ENCODE results near the gene TUBB8B.
"Not testable (repeated sequence)": the region's sequence is repeated elsewhere in the genome, so short reads cannot be mapped to it uniquely, and the experiment has no call there.

TUBB8B gene

GRCh38 chr18:49176-49665, at the start of gene TUBB8B:
TSS of gene TUBB8B (minus strand) at chr18:49615. CDS start at chr18:49557, 58 bp downstream.
- DNase-seq, result not testable (repeated sequence)

GRCh38 chr18:97252-97914, 48.0 kb upstream of the TUBB8B start:
- DNase-seq, result not testable (repeated sequence)

GRCh38 chr18:96767-97131, 47.3 kb upstream of the TUBB8B start:
- not testable (repeated sequence) for DNase-seq

- DNase-seq, result not testable (repeated sequence)
These were observed 46.8 kb upstream of the TUBB8B start for GRCh38 chr18:96101-96766.

GRCh38 chr18:95580-95979, 46.2 kb upstream of the TUBB8B start:
- not testable (repeated sequence) for DNase-seq

GRCh38 chr18:93897-94408, 44.5 kb upstream of the TUBB8B start:
- DNase-seq, result not testable (repeated sequence)

- not testable (repeated sequence) for DNase-seq
These were observed 42.1 kb upstream of the TUBB8B start for GRCh38 chr18:91561-91960.

GRCh38 chr18:90396-91193, 41.2 kb upstream of the TUBB8B start:
- not testable (repeated sequence) for DNase-seq

GRCh38 chr18:89124-89523, 39.7 kb upstream of the TUBB8B start:
- not testable (repeated sequence) for DNase-seq

- not testable (repeated sequence) for DNase-seq
These were observed 35.4 kb upstream of the TUBB8B start for GRCh38 chr18:84801-85200.

- not testable (repeated sequence) for DNase-seq
These were observed 33.3 kb upstream of the TUBB8B start for GRCh38 chr18:82626-83209.

GRCh38 chr18:80881-81280, 31.5 kb upstream of the TUBB8B start:
- DNase-seq, result not testable (repeated sequence)

- DNase-seq, result not testable (repeated sequence)
These were observed 30.8 kb upstream of the TUBB8B start for GRCh38 chr18:80202-80601.

GRCh38 chr18:75525-76160, 26.2 kb upstream of the TUBB8B start:
- DNase-seq, result not testable (repeated sequence)

- not testable (repeated sequence) for DNase-seq
These were observed 23.9 kb upstream of the TUBB8B start for GRCh38 chr18:73181-73777.

- DNase-seq, result not testable (repeated sequence)
These were observed 18.3 kb upstream of the TUBB8B start for GRCh38 chr18:67701-68100.

GRCh38 chr18:64279-64678, 14.9 kb upstream of the TUBB8B start:
- DNase-seq, result not testable (repeated sequence)

- DNase-seq, result not testable (repeated sequence)
These were observed 14.2 kb upstream of the TUBB8B start for GRCh38 chr18:63656-64055.

- not testable (repeated sequence) for DNase-seq
These were observed 5.0 kb upstream of the TUBB8B start for GRCh38 chr18:54388-54787.

- not testable (repeated sequence) for DNase-seq
These were observed 719 bp downstream of the TUBB8B start for GRCh38 chr18:48696-49095.

- DNase-seq, result not testable (repeated sequence)
These were observed 36.2 kb downstream of the TUBB8B start for GRCh38 chr18:13177-13576.

- DNase-seq, result not testable (repeated sequence)
These were observed 36.6 kb downstream of the TUBB8B start for GRCh38 chr18:12773-13172.
